GM18517 (cell line): ENCODE data around the gene EHD4.
A peak's percentile ranks its signal among the peaks of the same experiment; 100 is the strongest.

ENCODE experiments used
- ATAC-seq: cut with Tn5 transposase; IDR thresholded peaks from one replicate; pipeline ENCODE4 v1.9.1; 2021; ENCODE audit warnings: mild to moderate bottlenecking, moderate library complexity; ENCODE audit not compliant: unreplicated experiment

EHD4 gene

GRCh38 chr15:41939986-41940385 is 32.4 kb downstream of the EHD4 start:
- ATAC-seq, result no peak

GRCh38 chr15:41937568-41937923 is 34.8 kb downstream of the EHD4 start:
- ATAC-seq, result no peak

GRCh38 chr15:41936649-41937567 is 35.4 kb downstream of the EHD4 start:
- no peak for ATAC-seq

GRCh38 chr15:41936155-41936554 is 36.2 kb downstream of the EHD4 start:
- ATAC-seq, result no peak

- ATAC-seq, result no peak
Observed at GRCh38 chr15:41935566-41936020, 36.8 kb downstream of the EHD4 start.

- no peak for ATAC-seq
Observed at GRCh38 chr15:41934843-41935242, 37.5 kb downstream of the EHD4 start.

- no peak for ATAC-seq
Observed at GRCh38 chr15:41933771-41934170, 38.6 kb downstream of the EHD4 start.

- ATAC-seq, result no peak
Observed at GRCh38 chr15:41933326-41933725, 39.0 kb downstream of the EHD4 start.

GRCh38 chr15:41932511-41933289 is 39.7 kb downstream of the EHD4 start:
- no peak for ATAC-seq

GRCh38 chr15:41932101-41932500 is 40.3 kb downstream of the EHD4 start:
- ATAC-seq, result no peak

GRCh38 chr15:41930867-41931222 is 41.5 kb downstream of the EHD4 start:
- ATAC-seq, result no peak

GRCh38 chr15:41930221-41930866 is 42.0 kb downstream of the EHD4 start:
- ATAC-seq, result no peak

GRCh38 chr15:41928637-41929620 is 43.4 kb downstream of the EHD4 start:
- ATAC-seq, result peak; percentile 64

GRCh38 chr15:41928100-41928499 is 44.3 kb downstream of the EHD4 start:
- ATAC-seq, result no peak

- ATAC-seq, result no peak
Observed at GRCh38 chr15:41927536-41927935, 44.8 kb downstream of the EHD4 start.

GRCh38 chr15:41926185-41927056 is 45.9 kb downstream of the EHD4 start:
- no peak for ATAC-seq

- no peak for ATAC-seq
Observed at GRCh38 chr15:41925086-41925608, 47.2 kb downstream of the EHD4 start.

GRCh38 chr15:41923401-41923997 is 48.9 kb downstream of the EHD4 start:
- no peak for ATAC-seq

GRCh38 chr15:41922353-41922752 is 50.0 kb downstream of the EHD4 start:
- ATAC-seq, result no peak
